Measurements from ENCODE around the gene NUP160.
"Not testable (repeated sequence)": the region's sequence is repeated elsewhere in the genome, so short reads cannot be mapped to it uniquely, and the experiment has no call there.

Gene NUP160

DNA sequence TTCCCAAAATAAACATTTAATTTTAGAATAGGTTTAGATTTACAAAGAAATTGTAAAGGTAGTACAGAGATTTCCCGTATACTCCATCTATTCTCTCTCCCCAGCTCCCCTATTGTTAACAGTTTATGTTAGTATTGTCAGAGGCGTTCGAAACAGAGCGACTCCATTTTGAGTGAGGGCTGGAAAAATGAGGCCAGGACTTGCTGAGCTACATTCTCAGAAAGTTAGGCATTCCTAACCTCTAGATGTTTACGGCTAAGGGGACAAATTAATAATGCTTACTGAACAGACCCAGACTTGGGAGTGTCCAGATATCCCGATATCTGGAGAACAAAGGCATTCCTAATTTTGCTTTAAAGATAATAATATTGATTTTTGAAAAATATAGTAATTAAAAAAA, 12.4 kb upstream of the NUP160 start:
- DNase-seq = no peak

DNA sequence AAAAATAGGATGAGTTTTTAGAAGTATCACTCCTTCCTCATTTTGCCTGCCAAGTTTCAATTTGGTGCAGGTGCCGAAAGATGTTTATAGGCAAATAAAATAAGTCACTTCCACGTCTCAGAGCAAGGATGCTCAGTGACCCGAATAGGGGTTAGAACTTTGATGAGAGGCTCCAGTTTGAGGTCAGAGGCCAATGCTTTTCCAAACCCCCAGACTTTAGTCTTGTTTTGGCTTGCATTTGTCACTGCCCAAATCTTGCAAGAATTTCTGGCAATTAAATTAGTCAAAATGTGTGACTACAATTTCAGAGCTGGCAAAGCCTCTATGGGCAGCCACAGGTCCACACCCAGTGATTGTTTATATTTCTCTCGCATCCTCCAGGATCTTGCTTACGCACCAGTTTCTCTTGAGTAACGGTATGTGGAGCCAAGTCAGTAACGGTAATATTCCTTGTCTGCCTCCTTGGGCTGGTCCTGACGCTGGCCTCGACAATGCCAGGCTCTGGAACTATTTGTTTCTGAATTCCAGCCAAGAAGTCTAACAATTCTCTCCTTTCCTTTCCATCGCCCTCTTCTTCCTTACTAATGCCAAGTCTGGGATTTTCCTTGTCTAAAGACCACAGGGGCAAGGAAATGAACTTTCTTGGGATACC, 9.9 kb upstream of the NUP160 start:
- DNase-seq = no peak

DNA sequence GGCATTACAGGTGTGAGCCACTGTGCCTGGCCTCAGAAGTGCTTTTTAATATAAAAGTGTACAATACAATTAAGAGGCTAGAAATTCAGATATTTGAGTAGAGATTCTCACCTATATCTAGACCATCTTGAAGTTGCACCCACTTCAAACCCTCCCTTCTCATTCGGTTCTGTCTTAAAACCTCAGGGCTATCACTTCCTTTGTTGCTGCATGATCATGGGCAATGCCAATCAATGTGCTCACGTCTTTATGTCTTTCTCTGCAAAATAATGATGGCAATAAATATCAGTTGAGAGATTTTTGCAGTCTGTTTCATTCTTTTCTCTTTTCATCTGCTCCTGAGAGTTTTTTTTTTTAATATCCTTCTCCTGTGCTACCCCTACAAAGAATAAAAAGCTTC, 9.3 kb upstream of the NUP160 start:
- no peak for DNase-seq

DNA sequence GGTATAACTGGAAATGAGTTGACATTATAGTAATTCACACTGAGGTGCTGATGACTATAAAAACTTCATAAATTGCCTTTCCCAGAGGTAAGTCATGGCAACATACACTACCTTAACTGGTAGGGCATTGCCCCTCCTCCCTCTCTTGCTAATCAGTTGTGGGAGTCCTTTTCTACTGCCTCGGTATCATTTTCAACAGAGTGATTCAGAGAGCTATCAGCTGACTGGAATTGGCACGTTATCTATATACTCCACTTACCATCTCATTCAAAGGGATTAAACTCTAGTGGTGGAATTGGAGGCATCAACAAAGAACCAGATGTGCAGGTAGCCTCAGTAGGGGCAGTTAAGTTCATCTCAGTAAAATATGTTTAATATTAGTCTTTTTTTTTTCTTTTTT, 8.0 kb upstream of the NUP160 start:
- no peak for DNase-seq

DNA sequence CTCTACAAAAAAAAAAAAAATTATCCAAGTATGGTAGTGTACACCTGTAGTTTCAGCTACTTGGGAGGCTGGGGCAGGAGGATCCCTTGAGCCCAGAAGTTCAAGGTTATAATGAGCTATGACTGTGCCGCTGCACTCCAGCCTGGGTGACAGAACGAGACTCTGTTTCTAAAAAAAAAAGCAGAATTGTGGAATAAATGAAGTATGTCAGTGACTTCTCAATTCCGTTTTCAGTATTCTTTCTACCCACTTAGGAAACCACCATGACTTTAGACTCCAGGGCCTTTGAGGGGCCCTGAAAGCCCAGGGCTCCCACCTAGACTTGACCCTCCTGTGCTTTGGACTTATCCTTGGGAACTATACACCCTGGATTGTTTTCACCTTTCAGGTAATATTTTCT, 6.5 kb upstream of the NUP160 start:
- DNase-seq = no peak

DNA sequence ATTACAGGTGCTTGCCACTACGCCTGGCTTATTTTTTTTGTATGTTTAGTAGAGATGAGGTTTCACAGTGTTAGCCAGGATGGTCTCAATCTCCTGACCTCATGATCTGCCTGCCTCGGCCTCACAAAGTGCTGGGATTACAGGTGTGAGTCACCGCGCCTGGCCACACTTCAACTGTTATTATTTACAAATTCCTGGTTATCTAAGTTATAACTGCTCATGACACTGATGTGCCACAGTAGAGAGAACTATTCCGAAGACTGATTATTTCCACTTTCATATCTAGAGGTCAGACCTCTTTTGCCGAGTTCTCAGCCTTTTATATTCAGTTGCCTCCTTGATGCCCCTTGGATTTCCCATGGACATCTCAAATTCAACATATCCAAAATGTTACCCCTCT, 3.9 kb upstream of the NUP160 start:
- DNase-seq = no peak

DNA sequence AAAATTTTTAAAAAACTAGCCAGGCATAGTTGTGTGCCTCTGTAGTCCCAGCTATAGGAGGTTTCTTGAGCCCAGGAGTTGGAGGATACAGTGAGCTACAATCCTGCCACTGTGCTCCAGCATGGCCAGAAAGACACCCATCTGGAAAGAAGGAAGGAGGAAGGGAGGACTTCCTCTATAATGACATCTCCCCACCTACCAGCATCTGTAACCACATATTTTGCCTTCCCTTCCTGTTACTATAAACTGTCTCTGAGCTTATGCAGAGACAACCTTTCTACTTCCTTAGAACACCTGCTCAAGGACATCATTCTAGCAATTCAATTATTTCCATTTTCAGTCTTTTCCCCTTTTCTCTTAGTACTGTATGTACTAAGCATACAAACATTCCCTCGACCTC, 2.2 kb upstream of the NUP160 start:
- no peak for DNase-seq

DNA sequence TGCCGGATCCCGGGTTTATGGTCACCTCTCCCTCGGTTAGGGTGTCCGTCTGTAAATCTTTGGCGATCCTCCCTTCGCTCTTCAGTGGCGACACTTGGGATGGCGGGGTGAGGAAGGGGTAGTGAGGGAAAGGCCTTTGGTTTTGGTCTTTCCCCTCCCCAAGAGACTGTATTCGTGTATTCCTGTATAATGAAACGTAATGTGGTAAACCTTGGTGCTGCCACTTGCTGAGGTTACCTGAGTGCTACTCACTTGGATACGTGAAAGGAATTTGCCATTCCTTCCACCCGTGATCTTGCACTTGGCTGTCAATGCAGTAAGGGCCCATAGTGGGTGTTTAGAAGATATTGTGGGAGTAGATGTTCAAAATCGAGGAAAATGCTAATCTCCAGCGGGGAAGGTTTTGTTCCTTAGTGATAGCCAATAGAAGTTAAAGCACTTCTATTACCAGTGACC, 578 bp upstream of the NUP160 start:
- DNase-seq = no peak

DNA sequence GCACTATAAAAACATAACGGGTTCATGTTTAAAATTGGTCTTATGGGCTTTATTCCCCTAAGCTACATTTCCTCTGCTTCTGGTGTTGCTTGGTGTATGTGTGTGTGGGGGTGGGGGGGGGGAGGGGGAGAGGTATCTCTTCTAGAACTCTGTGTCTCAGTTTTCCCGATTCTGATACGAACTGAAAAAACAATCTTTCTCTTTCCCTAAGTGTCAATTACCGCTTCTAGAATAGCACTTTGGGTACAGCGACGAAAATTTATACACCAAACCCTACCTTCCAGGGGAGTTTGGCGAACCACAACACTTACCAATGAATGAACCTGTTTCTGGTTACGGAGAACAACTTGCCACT, 636 bp downstream of the NUP160 start:
- no peak for DNase-seq

DNA sequence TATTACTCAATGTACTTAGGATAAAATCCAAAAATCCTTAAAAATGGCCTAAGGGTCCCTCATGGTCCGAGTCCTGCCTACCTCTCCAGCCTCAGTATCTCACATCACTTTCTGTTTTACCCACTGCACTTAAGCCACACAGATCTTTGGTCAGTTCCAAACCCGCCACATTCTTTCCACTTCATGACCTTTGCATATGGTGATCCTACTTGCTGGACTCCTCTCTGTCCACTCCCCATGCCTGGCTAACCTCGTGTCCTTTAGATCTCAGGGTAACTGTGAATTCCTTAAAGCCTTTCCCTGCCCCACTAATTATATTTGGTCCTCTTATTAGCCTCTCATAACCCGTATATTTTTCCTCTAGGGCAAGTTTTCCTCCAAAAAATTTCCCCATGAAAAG, 1.2 kb downstream of the NUP160 start:
- DNase-seq = no peak

DNA sequence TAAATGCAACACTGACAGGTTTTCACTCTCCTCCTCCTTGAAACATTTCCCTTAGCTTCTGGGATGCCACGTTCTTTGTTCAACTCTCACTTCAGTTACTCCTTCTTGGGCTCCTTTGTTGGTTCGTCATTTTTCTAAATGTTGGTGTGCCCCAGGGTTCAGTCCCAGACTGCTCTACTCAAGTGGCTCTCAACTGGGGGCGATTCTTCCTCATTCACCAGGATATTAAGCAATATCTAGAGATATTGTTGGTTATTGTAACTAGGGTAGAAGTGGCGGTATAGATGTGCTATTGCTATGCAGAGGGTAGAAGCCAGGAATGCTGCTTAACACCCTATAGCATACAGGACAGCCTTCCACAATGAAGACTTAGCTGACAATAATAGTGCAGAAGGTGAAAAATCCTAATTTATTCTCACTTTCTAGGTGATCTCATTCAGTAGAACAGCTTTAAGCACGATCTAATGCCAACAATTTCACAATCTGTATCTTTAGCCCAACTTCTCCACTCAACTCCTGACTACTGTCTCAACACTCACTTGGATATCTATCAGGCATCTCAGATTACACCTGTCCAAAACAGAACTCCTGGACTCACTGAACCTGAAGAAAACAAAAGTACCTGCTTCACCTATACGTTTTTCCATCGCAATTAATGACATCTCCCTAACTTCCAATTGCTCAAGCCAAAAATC, 4.6 kb downstream of the NUP160 start:
- DNase-seq = peak; percentile 55 to 62

DNA sequence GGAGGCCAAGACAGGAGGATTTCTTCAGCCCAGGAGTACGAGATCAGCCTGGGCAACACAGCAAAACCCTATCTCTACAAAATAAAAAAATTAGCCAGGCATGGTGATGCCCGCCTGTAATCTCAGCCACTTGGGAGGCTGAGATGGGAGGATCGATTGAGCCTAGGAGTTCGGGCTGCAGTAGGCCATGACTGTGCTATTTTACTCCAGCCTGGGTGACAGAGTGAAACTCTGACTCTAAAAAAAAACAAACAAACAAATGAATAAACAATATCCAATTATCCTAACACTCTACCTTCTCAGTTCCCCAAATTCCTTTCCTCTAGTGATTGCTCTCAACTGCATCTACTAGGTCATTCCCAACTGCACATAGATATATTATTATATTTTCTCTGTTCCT, 5.4 kb downstream of the NUP160 start:
- no peak for DNase-seq

DNA sequence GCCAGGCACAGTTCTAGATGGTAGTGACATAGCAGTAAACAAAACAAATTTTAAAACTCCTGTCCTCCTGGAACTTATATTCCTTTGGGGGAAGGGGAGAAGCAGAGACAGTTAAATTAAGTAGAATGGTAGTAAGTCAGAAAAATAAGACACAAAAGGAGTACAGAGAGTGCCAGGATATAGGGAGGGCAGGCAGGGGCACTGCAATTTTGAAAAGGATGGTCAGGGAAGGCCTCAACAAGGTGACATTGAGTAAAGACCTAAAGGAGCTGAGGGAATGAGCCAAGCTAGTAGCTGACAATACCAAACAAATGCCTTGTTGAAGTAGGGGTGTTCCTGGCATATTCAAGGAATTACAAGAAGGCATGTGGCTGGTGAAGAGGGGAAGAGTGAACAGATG, 10.2 kb downstream of the NUP160 start:
- no peak for DNase-seq

DNA sequence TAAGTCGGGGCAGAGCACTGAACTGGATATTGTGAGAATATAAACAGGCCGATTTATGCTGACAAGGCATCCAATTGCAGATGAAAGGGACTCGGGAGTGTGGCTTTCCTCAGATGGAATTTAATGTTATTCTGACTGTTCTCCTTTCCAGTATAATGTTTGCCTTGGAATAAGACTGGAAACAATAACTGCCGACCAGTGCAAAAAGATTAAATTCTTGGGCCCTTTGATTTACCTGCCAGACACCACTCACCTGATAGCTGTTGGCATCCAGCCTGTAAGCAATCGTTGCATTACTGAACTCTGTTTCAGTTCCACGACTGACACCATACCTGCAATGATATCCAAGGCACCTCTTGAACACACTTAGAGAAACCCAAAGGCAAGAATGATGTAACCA, 10.9 kb downstream of the NUP160 start:
- DNase-seq = no peak

DNA sequence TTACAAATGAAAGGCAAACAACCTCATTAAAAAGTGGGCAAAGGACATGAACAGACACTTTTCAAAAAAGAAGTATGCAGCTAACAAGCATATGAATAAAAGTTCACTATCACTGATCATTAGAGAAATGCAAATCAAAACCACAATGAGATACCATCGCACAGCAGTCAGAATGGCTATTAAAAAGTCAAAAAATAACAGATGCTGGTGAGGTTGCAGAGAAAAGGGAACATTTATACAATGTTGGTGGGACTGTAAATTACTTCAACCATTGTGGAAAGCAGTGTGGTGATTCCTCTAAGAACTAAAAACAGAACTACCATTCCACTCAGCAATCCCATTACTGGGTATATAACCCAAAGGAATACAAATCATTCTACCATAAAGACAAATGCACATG, 18.1 kb downstream of the NUP160 start:
- not testable (repeated sequence) for DNase-seq

DNA sequence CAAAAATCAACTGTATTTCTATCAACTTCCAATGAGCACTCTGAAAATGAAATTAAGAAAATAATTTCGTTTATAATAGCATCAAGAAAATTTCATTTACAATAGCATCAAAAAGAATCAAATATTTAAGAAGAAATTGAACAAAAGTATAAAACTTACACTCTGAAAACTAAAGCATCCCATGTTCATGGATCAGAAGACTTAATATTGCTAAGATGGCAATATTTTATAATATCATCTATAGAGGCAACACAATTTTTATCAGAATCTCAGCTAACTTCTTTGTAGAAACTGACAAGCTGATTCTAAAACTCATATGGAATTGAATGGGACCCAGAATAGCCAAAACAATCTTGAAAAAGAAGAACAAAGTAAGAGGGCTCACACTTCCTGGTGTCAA, 19.9 kb downstream of the NUP160 start:
- no peak for DNase-seq

DNA sequence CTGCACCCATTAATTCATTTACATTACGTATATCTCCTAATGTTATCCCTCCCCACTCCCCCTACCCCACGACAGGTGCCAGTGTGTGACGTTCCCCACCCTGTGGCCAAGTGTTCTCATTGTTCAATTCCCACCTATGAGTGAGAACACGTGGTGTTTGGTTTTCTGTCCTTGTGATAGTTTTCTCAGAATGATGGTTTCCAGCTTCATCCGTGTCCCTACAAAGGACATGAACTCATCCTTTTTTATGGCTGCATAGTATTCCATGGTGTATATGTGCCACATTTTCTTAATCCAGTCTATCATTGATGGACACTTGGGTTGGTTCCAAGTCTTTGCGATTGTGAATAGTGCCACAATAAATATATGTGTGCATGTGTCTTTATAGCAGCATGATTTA, 25.5 kb downstream of the NUP160 start:
- DNase-seq = not testable (repeated sequence)

DNA sequence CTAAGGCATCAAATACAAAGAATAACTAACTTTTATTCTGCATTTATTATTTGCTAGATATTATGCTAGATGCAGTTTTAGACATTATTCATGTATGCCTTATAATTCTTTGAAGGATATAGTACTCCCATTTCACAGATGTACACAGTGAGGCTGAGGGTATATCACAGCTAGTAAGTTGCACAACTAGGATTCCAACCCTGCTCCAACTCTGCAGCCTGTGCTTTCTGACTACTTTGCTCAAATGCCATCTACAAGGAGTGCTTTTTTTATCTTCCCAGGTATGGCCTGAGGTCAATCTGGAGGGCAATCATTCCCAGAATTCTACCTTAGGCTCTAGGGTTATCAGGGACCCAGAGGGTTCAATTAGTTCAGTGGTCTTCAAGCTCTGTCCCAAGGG, 28.4 kb downstream of the NUP160 start:
- DNase-seq = no peak

DNA sequence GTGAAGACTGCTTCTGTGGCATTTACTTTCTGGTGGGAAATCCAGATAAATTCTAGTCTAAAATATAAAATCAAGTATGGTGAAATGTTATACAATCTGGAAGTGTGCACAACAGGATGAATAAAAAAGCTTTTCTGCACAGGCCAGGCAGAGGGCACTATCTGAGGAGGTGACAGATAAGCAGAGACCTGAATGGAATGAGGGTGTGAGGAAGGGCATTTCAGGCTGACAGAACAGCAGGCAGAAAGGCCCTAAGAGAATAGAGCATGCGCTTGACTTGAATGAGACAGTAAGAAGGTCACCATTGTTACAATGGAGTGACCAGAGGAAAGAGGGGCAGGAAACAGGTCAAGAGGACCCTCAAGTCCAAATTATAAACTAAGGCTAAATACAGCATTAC, 47.4 kb downstream of the NUP160 start:
- DNase-seq = no peak

DNA sequence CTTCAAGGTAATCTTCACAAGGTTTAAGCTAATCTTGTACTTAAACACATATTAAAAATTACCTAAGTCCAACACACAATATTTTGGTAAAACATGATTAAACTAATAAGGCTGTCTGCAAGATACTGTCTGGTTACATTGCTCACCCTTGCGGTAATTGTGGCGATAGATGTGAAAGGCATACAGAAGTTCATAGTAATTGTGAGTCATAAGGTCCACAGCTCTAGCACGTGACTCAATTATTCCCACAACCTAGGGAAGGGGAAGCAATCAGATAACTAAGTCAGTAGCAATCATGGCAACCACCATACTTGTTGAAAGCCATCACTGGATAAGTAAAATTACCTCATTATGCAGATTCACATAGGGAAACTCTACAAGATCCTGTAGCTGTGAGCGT, 50.5 kb downstream of the NUP160 start:
- peak; percentile 52 to 75 for DNase-seq

DNA sequence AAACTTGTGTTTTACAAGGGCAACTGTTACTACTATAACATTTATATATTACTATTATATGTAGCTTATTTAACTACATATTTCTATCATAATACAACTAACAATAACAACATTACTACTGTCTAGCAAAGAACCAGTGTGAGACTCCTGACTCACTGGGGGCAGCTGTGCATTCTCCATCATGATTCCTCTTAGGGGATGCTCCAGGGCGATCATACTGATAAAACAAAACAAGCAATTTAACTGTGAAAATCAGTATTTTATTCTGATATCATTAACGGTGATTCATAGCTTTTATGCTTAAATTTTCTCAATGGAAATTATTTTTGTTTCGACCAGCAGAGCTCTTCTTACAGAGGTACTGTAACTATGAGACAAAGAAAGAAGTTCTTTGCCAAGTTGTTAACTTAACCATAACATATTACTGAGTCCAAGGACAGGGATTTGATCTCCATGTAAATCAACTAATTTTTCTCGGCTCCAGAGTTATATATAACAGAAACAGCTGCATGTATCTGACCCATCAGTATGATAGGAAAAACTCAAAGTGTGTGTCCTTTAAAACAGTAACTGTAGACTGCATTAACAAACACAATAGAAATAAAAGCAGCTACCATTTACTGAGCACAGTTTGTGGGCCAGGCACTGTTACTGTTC, 56.2 kb downstream of the NUP160 start:
- DNase-seq = no peak

DNA sequence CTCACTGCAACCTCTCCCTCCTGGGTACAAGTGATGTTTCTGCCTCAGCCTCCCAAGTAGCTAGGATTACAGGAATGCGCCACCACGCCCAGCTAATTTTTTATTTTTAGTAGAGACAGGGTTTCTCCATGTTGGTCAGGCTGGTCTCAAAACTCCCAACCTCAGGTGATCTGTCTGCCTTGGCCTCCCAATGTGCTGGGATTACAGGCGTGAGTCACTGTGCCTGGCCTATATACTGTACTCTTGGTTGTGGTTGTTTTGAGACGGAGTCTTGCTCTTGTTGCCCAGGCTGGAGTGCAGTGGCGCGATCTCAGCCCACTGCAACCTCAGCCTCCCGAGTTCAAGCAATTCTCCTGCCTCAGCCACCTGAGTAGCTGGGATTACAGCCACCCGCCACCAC, 58.1 kb downstream of the NUP160 start:
- not testable (repeated sequence) for DNase-seq

DNA sequence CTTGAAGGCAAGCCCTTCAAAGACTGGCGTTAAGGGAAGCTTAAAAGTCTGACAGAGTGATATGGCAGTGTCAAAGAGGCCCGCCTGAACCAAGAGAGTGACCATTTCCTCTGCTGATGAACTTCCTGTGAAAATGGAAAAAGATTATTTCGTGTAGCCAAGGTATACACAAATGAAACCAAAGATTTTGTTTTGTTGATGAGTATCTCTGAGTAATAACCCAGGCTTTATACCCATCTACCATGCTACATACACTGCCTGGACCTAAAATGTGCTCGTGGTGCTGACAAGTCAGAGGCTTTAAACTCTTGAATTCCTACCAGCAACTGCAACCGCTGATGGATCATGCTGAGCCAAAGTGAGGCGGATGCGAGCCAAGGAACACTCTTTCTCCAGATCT, 60.0 kb downstream of the NUP160 start:
- DNase-seq = no peak

DNA sequence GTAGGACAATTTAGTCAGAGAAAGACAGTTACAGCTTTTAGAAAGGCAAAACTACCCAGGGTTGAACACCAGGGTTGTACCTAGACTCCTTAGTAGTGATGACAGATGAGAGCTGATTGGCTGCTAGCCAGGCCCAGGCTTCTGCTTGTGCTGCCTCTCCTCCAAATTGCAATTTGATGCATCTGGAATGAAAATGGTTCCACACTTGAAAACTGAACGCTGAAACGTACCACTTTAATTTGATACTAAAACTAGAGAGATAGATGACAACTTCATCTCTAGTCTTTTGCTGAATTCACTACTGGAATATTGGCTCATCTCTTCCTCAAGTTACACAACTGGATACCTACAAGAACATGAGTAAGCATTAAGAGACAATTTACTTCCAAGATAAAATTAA, 61.8 kb downstream of the NUP160 start:
- DNase-seq = no peak

All from inflammatory macrophage treated with lipopolysaccharide for 1 hour (primary cell).